GM23248 (cell line): ENCODE measurements around the gene GGA2. TPM values are rescaled to one million over a fixed set of nuclear protein-coding genes. Genes with fewer than 3 reads are reported as not detected.

Experiments used
- DNase-seq: peaks from one replicate; pipeline ENCODE4 v3.0.0-alpha.2; 2015
- H2AFZ ChIP-seq: fragments of 200-600 bp; sonication (generic); 2 replicates; pipeline ENCODE4 v1.6.1; 2016; ENCODE audit warnings: antibody characterized with exemption
- H3F3A ChIP-seq: fragments of 200-600 bp; sonication (generic); 2 replicates; pipeline ENCODE4 v1.6.1; 2016; ENCODE audit warnings: mild to moderate bottlenecking, antibody characterized with exemption, mixed run types; ENCODE audit not compliant: insufficient read depth
- H3K27ac ChIP-seq: fragments of 200-600 bp; sonication (generic); 2 replicates; pipeline ENCODE4 v1.5.1; 2016; ENCODE audit warnings: mild to moderate bottlenecking
- H3K27me3 ChIP-seq: fragments of 200-600 bp; sonication (generic); replicated peaks from 2 replicates; pipeline ENCODE4 v1.6.1; 2016; ENCODE audit warnings: mild to moderate bottlenecking; ENCODE audit not compliant: insufficient read depth
- H3K36me3 ChIP-seq: fragments of 200-600 bp; sonication (generic); 2 replicates; pipeline ENCODE4 v1.6.1; 2016; ENCODE audit warnings: low read depth, mild to moderate bottlenecking
- H3K4me1 ChIP-seq: fragments of 200-600 bp; sonication (generic); 2 replicates; pipeline ENCODE4 v1.6.1; 2016; ENCODE audit warnings: mild to moderate bottlenecking; ENCODE audit not compliant: insufficient read depth
- H3K4me2 ChIP-seq: fragments of 200-600 bp; sonication (generic); one replicate; pipeline ENCODE4 v1.6.1; 2016; ENCODE audit warnings: mild to moderate bottlenecking; ENCODE audit not compliant: unreplicated experiment
- H3K4me3 ChIP-seq: fragments of 200-600 bp; sonication (generic); 2 replicates; pipeline ENCODE4 v1.5.1; 2016; ENCODE audit warnings: mild to moderate bottlenecking
- H3K79me2 ChIP-seq: fragments of 200-600 bp; sonication (generic); 2 replicates; pipeline ENCODE4 v1.6.1; 2016; ENCODE audit warnings: mild to moderate bottlenecking; ENCODE audit not compliant: insufficient read depth
- H3K9ac ChIP-seq: fragments of 200-600 bp; sonication (generic); 2 replicates; pipeline ENCODE4 v1.6.1; 2016; ENCODE audit warnings: mild to moderate bottlenecking
- H3K9me2 ChIP-seq: fragments of 200-600 bp; sonication (generic); 2 replicates; pipeline ENCODE4 v1.6.1; 2016; ENCODE audit warnings: mixed run types, mild to moderate bottlenecking, moderate library complexity; ENCODE audit not compliant: insufficient read depth
- H3K9me3 ChIP-seq: fragments of 200-600 bp; sonication (generic); one replicate; pipeline ENCODE4 v1.6.1; 2017; ENCODE audit warnings: low read depth
- H4K20me1 ChIP-seq: fragments of 200-600 bp; sonication (generic); 2 replicates; pipeline ENCODE4 v1.6.0; 2016; ENCODE audit not compliant: insufficient read depth
- EZH2 ChIP-seq: fragments of 200-600 bp; sonication (generic); IDR thresholded peaks from 2 replicates; pipeline ENCODE4 v1.6.1; 2018; ENCODE audit warnings: antibody characterized with exemption, mild to moderate bottlenecking; ENCODE audit not compliant: insufficient read depth, poor library complexity, severe bottlenecking
- EZH2phosphoT487 ChIP-seq: fragments of 200-600 bp; sonication (generic); IDR thresholded peaks from 2 replicates; pipeline ENCODE4 v1.6.1; 2018; ENCODE audit warnings: antibody characterized with exemption, moderate library complexity, mild to moderate bottlenecking, low read depth; ENCODE audit not compliant: insufficient read depth
- WGBS, 2 experiments: methylation state at CpG; one replicate each; pipeline ENCODE4 v1.1.6; 2015 to 2017; ENCODE audit warnings: low lambda C conversion rate in 2 of 2, low coverage in 1 of 2; ENCODE audit errors: missing lambda C conversion rate in 2 of 2; 5-methylcytosine and 5-hydroxymethylcytosine counted together
- in situ Hi-C: fragments of 300-500 bp; cut with MboI; formaldehyde crosslinking; loops from 2 replicates; pipeline ENCODE4 v1.15.0; 2020
- polyA plus RNA-seq: library from polyadenylated mRNA; unstranded; fragments of >200 nt; fragmentation: Nextera tagmentation; extraction: Ambion mirVana; gene quantifications from 2 replicates; pipeline ENCODE4 v1.2.1, GENCODE V29; 2016
- total RNA-seq: library from RNA; depleted of rRNA; stranded (reverse); fragments of >200 nt; shearing (Covaris generic); gene quantifications from 2 replicates; pipeline ENCODE4 v1.2.3, GENCODE V29; 2014

Gene GGA2
- total and polyA plus RNA-seq, 2 experiments from 2014 or later: 9.6 to 17.7 TPM

DNA sequence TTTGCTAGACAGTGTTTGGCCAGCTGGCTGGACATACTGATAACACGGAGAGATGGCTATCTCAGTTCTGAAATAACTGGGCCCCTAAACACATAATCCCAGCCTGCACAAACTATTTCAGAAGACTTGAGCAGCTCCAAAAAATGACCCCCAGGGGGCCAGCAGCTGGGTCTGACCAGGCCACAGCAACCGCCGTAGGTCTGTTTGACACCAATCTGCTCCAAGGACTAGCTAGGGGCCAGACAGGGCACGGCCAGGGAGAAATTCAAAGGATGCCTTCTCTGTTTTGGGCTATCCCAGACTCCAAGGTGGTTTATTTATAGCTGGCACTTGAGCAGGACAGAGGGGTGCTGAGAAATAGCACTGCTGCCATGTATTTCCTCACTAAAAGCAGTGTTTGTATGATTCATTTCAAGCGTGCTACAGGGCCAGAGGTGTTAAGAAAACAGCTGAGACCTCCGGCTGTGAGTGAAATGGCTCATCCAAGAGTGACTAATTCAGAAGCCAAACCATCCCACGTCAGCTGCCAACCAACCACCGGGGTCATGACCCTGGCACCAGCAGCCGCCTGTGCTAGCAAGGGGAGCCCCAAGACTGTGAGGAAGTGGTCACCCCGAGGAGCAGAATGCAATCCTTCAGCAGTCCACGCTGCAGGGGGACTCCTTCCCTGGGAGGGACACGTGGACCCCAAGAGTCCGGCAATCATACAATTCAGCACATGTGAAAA lies 5.7 kb downstream of the GGA2 start:
- Histone ChIP-seq H3F3A (peaks cover 28% of the 10 kb centered on the region), H3K9me2 (no peaks in the 10 kb centered on the region), H3K9ac (peak overlapping the region; percentile 73), H3K9me3 (no peaks in the 10 kb centered on the region), H3K4me2 (peak overlapping the region; percentile 66), H3K36me3 (no peaks in the 10 kb centered on the region), H3K4me3 (peak overlapping the region; percentile 23), H3K79me2 (peaks cover 54% of the 10 kb centered on the region), H2AFZ (no peak overlapping the region), H3K4me1 (peaks cover 32% of the 10 kb centered on the region), H4K20me1 (peaks cover 17% of the 10 kb centered on the region; the same call in 1 of the 2 replicates), H3K27me3 (no peaks in the 10 kb centered on the region), H3K27ac (peak overlapping the region; percentile 90)
- peak; percentile 98 for DNase-seq
- in situ Hi-C loops: no loop called here
- 14 to 19% methylated on average over 13 of the region's 13 CpGs for WGBS, 2 experiments
- TF ChIP-seq EZH2phosphoT487: no peak
- no peak for TF ChIP-seq EZH2

DNA sequence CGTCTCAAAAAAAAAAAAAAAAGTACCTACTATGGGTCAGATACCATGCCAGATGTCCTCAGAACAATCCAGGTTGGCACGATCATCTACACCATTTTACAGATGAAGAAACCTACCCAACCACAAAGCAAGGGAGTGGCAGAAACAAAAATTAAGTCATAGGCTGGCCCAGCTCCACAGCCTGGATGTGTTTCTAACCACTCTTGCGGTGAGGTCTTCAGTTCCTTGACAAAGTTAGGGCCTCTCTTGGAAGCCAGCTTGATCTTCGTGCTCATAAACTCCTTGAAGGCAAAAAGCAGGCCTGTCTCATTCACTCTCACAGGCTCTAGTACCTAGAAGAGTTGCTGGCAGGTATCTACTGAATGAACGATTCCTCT lies 6.2 kb downstream of the GGA2 start:
- peaks cover 17% of the 10 kb centered on the region; the same call in 1 of the 2 replicates for H4K20me1 ChIP-seq
- no peaks in the 10 kb centered on the region for H3K9me2 ChIP-seq
- peaks cover 53% of the 10 kb centered on the region for H3K79me2 ChIP-seq
- in situ Hi-C loops: no loop called here
- H3K27me3 ChIP-seq: no peaks in the 10 kb centered on the region
- H3K9ac ChIP-seq: peak overlapping the region; percentile 73
- H3K9me3 ChIP-seq: no peaks in the 10 kb centered on the region
- peak overlapping the region; percentile 66 for H3K4me2 ChIP-seq
- peaks cover 28% of the 10 kb centered on the region for H3F3A ChIP-seq
- peak overlapping the region; percentile 90 for H3K27ac ChIP-seq
- 34% methylated on average over 5 of the region's 5 CpGs for WGBS, 2 experiments
- TF ChIP-seq EZH2: no peak
- TF ChIP-seq EZH2phosphoT487: no peak
- H3K4me1 ChIP-seq: peaks cover 26% of the 10 kb centered on the region
- H3K36me3 ChIP-seq: no peaks in the 10 kb centered on the region
- peak; percentile 90 for DNase-seq
- H2AFZ ChIP-seq: no peak overlapping the region
- H3K4me3 ChIP-seq: peak overlapping the region; percentile 20

DNA sequence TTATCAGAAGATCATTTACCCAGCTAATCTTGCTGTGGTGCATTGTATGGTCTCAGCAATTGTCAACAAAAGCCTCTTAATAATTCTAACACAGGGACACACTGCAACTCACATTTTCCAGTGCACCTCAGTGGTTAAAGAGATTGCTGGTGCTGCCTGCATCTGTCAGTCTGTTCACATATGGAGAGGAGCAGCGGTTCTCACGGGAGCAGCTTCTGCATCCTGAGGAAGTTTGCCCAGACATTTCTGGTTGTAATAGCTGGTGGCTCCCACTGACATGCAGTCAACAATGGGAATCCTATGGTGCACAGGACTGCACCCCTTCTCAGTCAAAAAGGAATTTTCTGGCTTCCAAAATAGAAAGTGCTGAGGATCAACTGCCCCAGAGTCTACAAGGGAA lies 7.8 kb downstream of the GGA2 start:
- Histone ChIP-seq H3K9me2 (no peaks in the 10 kb centered on the region), H3K27ac (no peak overlapping the region), H2AFZ (no peak overlapping the region), H4K20me1 (peaks cover 9% of the 10 kb centered on the region; the same call in 1 of the 2 replicates), H3K79me2 (peaks cover 55% of the 10 kb centered on the region), H3F3A (peaks cover 28% of the 10 kb centered on the region), H3K4me3 (no peak overlapping the region), H3K4me2 (no peak overlapping the region), H3K27me3 (no peaks in the 10 kb centered on the region), H3K9ac (no peak overlapping the region), H3K36me3 (no peaks in the 10 kb centered on the region), H3K4me1 (peaks cover 19% of the 10 kb centered on the region), H3K9me3 (no peaks in the 10 kb centered on the region)
- no peak for DNase-seq
- TF ChIP-seq EZH2 (no peak), EZH2phosphoT487 (no peak)
- in situ Hi-C loops: no loop called here
- WGBS, 2 experiments: 92 to 96% methylated on average over 2 of the region's 2 CpGs

DNA sequence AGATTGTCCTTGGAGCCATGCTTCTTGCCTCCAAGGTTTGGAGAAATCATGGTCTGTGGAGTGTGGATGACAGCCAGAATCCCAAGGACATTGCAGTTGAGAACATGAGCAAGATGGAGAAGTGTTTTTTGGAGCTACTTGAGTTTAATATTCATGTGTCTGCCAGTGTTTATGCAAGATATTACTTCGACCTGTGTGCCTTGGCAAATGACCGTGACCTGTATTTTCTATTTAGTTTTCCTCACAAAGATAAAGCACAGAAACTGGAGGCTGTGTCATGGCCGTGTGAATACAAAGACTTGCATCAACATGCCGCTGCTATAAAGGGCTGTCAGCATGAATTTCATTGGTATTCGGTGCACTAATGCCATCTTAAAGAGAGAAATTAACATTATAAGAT lies 9.0 kb downstream of the GGA2 start:
- Histone ChIP-seq H3K9me2 (no peaks in the 10 kb centered on the region), H3K4me3 (no peak overlapping the region), H3K9me3 (no peaks in the 10 kb centered on the region), H3K9ac (no peak overlapping the region), H3F3A (peaks cover 35% of the 10 kb centered on the region), H3K27me3 (no peaks in the 10 kb centered on the region), H2AFZ (no peak overlapping the region), H3K4me1 (peaks cover 27% of the 10 kb centered on the region), H3K79me2 (peaks cover 46% of the 10 kb centered on the region), H3K36me3 (no peaks in the 10 kb centered on the region), H3K4me2 (no peak overlapping the region), H3K27ac (no peak overlapping the region), H4K20me1 (peaks cover 3% of the 10 kb centered on the region; the same call in 1 of the 2 replicates)
- 88 to 92% methylated on average over 5 of the region's 5 CpGs for WGBS, 2 experiments
- in situ Hi-C loops: no loop called here
- no peak for TF ChIP-seq EZH2phosphoT487
- no peak for TF ChIP-seq EZH2
- no peak for DNase-seq
